ENCODE measurements around the gene GNB3. TPM values are rescaled to one million over a fixed set of nuclear protein-coding genes. Genes with fewer than 3 reads are reported as not detected.
"Not testable (repeated sequence)": the region's sequence is repeated elsewhere in the genome, so short reads cannot be mapped to it uniquely, and the experiment has no call there.

GNB3 gene
- polyA plus RNA-seq, 3 donors from 2014 or later = not detected

- Mint-ChIP-seq H3K9me3 (no peaks in the 10 kb centered on the region), H3K4me1 (peaks cover 43 to 47% of the 10 kb centered on the region in 2 donors), H3K36me3 (peaks cover 4 to 17% (median 8%) of the 10 kb centered on the region in 3 donors), H3K4me3 (peak within 1 kb of the TSS; percentile 88 to 92 (median 91)), H3K27me3 (ENCODE audit: low read depth in 3 of 3) (peaks cover 0 to 4% (median 3%) of the 10 kb centered on the region in 3 donors), H3K27ac (peak within 1 kb of the TSS; percentile 59 to 94 (median 90))
- peak; percentile 98 to 99 (median 99) for DNase-seq
Observed at GRCh38 chr12:6873094-6874014, 32.6 kb downstream of the GNB3 start, which contains the start of gene SPSB2. SPSB2 (minus strand) TSS chr12:6873303; CDS start chr12:6872901, 402 bp downstream.

DNA sequence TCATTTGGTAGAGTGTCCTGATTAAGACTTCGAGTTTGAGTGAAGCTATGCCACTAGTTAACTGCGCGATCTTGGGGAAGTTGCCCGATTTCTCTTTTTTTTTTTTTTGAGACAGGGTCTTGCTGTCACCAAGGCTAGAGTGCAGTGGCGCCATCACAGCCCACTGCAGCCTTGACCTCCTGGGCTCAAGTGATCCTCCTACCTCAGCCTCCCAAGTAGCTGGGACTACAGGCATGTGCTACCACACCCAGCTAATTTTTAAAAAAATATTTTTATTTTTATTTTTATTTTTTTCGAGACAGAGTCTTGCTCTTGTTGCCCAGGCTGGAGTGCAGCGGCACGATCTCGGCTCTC is 33.3 kb downstream of the GNB3 start:
- peak overlapping the region; percentile 59 to 94 (median 88) for H3K27ac Mint-ChIP-seq
- peaks cover 4 to 17% (median 8%) of the 10 kb centered on the region in 3 donors for H3K36me3 Mint-ChIP-seq
- peaks cover 36 to 41% of the 10 kb centered on the region in 2 donors for H3K4me1 Mint-ChIP-seq

GRCh38 chr12:6879824-6880223 is 39.1 kb downstream of the GNB3 start:
- not testable (repeated sequence) for H3K4me3 Mint-ChIP-seq; H3K27ac Mint-ChIP-seq; H3K4me1 Mint-ChIP-seq; H3K27me3 Mint-ChIP-seq (ENCODE audit: low read depth in 3 of 3); DNase-seq; H3K9me3 Mint-ChIP-seq
- peaks cover 4 to 11% (median 4%) of the 10 kb centered on the region in 3 donors for H3K36me3 Mint-ChIP-seq

More for the DNA sequence above, 33.3 kb downstream of the GNB3 start:
- not testable (repeated sequence) for H3K27me3 Mint-ChIP-seq (ENCODE audit: low read depth in 3 of 3); H3K9me3 Mint-ChIP-seq; DNase-seq
- H3K4me3 Mint-ChIP-seq = peak overlapping the region; percentile 86 to 92 (median 91)

DNA sequence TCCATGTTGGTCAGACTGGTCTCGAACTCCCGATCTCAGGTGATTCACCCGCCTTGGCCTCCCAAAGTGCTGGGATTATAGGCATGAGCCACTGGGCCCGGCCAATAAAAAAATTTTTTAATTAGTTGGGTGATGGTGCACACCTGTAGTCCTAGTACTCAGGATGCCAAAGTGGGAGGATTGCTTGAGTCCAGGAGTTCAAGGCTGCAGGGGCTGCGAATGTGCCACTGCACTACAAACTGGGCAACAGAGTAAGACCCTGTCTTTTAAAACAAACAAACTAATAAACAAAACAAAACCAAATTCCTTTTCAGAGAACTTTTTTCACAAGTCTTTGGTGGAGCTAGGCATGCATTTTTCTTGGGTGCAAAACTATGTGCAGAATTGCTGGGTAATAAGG is 42.5 kb downstream of the GNB3 start:
- Mint-ChIP-seq H3K36me3 (peaks cover 0 to 10% (median 4%) of the 10 kb centered on the region in 3 donors), H3K4me3 (no peak overlapping the region), H3K4me1 (no peaks in the 10 kb centered on the region), H3K27me3 (ENCODE audit: low read depth in 3 of 3) (no peaks in the 10 kb centered on the region), H3K27ac (no peak overlapping the region), H3K9me3 (no peaks in the 10 kb centered on the region)
- no peak for DNase-seq

- H3K4me3 Mint-ChIP-seq = no peak overlapping the region
- DNase-seq = no peak
- peaks cover 0 to 10% (median 4%) of the 10 kb centered on the region in 3 donors for H3K36me3 Mint-ChIP-seq
- H3K27me3 Mint-ChIP-seq (ENCODE audit: low read depth in 3 of 3) = no peaks in the 10 kb centered on the region
- no peaks in the 10 kb centered on the region for H3K9me3 Mint-ChIP-seq
- no peak overlapping the region for H3K27ac Mint-ChIP-seq
- no peaks in the 10 kb centered on the region for H3K4me1 Mint-ChIP-seq
Observed at GRCh38 chr12:6883683-6884082, 43.0 kb downstream of the GNB3 start.

GRCh38 chr12:6884539-6884938 is 43.8 kb downstream of the GNB3 start:
- H3K36me3 Mint-ChIP-seq = peaks cover 0 to 10% (median 4%) of the 10 kb centered on the region in 3 donors
- no peaks in the 10 kb centered on the region for H3K27me3 Mint-ChIP-seq (ENCODE audit: low read depth in 3 of 3)
- H3K4me1 Mint-ChIP-seq = no peaks in the 10 kb centered on the region
- H3K9me3 Mint-ChIP-seq = no peaks in the 10 kb centered on the region
- no peak overlapping the region for H3K4me3 Mint-ChIP-seq
- no peak for DNase-seq
- H3K27ac Mint-ChIP-seq = no peak overlapping the region

DNA sequence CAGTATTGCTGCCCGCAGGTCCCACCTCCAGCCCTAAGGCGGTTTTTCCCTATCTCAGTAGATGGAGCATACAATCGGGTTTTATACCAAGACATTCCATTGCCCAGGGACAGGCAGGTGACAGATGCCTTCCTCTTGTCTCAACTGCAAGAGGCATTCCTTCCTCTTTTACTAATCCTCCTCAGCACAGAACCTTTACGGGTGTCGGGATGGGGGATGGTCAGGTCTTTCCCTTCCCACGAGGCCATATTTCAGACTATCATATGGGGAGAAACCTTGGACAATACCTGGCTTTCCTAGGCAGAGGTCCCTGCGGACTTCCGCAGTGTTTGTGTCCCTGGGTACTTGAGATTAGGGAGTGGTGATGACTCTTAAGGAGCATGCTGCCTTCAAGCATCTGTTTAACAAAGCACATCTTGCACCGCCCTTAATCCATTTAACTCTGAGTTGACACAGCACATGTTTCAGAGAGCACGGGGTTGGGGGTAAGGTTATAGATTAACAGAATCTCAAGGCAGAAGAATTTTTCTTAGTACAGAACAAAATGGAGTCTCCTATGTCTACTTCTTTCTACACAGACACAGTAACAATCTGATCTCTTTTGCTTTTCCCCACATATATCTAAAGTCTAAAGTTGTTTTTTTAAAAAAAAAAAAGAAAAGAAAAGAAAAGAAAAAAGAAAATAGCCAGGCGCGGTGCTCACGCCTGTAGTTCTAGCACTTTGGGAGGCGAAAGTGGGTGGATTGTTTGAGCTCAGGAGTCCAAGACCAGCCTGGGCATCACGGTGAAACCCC is 45.7 kb downstream of the GNB3 start:
- not testable (repeated sequence) for H3K27me3 Mint-ChIP-seq (ENCODE audit: low read depth in 3 of 3); H3K27ac Mint-ChIP-seq; H3K36me3 Mint-ChIP-seq; H3K4me3 Mint-ChIP-seq; H3K4me1 Mint-ChIP-seq; H3K9me3 Mint-ChIP-seq; DNase-seq

GRCh38 chr12:6887460-6887859 is 46.7 kb downstream of the GNB3 start:
- Mint-ChIP-seq H3K36me3 (peaks cover 0 to 10% (median 4%) of the 10 kb centered on the region in 3 donors), H3K27me3 (ENCODE audit: low read depth in 3 of 3) (peaks cover 0 to 6% (median 0%) of the 10 kb centered on the region in 3 donors), H3K4me1 (peaks cover 12 to 13% of the 10 kb centered on the region in 2 donors), H3K27ac (no peak overlapping the region), H3K9me3 (no peaks in the 10 kb centered on the region), H3K4me3 (no peak overlapping the region)
- DNase-seq = no peak

DNA sequence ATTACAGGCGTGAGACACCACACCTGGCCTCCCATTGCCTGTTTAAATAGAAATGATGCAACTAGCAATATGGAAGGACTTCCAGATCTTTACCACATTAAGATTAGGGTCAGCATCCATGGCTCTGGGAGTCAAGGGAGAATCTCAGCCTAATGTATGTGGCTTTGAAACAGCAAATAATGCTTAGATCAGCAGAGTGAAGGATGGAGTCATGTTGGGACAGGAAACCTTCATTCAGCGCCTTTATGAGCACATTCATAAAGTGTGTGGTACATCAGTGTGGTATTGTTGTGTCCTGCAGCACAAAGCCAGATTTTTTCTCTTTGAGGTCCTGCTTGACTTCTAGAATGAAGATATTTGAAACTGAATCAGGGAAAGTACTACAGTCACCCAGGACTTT is 47.6 kb downstream of the GNB3 start:
- Mint-ChIP-seq H3K27me3 (ENCODE audit: low read depth in 3 of 3) (peaks cover 0 to 6% (median 2%) of the 10 kb centered on the region in 3 donors), H3K4me1 (peaks cover 12 to 13% of the 10 kb centered on the region in 2 donors), H3K27ac (peak overlapping the region in 1 of 6 donors; percentile 34), H3K9me3 (no peaks in the 10 kb centered on the region), H3K36me3 (peaks cover 0 to 9% (median 4%) of the 10 kb centered on the region in 3 donors), H3K4me3 (no peak overlapping the region)
- no peak for DNase-seq

DNA sequence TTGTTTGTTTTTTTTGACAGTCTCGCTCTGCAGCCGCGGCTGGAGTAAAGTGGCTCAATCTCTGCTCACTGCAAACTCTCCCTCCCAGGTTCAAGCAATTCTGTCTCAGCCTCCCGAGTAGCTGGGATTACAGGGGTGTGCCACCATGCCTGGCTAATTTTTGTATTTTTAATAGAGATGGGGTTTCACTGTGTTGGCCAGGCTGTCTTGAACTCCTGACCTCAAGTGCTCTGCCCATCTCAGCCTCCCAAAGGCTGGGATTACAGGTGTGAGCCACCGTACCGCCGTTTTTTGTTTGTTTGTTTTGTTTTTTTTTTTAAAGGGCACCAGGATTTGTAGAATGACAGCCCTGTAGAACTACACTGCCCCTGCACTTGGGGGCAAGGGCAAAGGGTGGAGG is 48.1 kb downstream of the GNB3 start:
- H3K36me3 Mint-ChIP-seq; H3K27ac Mint-ChIP-seq; DNase-seq; H3K27me3 Mint-ChIP-seq (ENCODE audit: low read depth in 3 of 3); H3K9me3 Mint-ChIP-seq; H3K4me3 Mint-ChIP-seq: not testable (repeated sequence)
- peaks cover 12 to 13% of the 10 kb centered on the region in 2 donors for H3K4me1 Mint-ChIP-seq

- DNase-seq; H3K9me3 Mint-ChIP-seq; H3K27me3 Mint-ChIP-seq (ENCODE audit: low read depth in 3 of 3); H3K36me3 Mint-ChIP-seq: not testable (repeated sequence)
- Mint-ChIP-seq H3K4me1 (peaks cover 12 to 13% of the 10 kb centered on the region in 2 donors), H3K27ac (peak overlapping the region in 4 of 6 donors; percentile 17 to 92 (median 88)), H3K4me3 (peak overlapping the region; percentile 83 to 87 (median 85))
Observed at GRCh38 chr12:6889775-6890573, 49.2 kb downstream of the GNB3 start.

GRCh38 chr12:6890789-6891645 is 50.3 kb downstream of the GNB3 start:
- peaks cover 12 to 13% of the 10 kb centered on the region in 2 donors for H3K4me1 Mint-ChIP-seq
- peak overlapping the region; percentile 91 to 96 (median 92) for H3K27ac Mint-ChIP-seq
- H3K4me3 Mint-ChIP-seq = peak overlapping the region; percentile 83 to 87 (median 85)
- DNase-seq = peak; percentile 98 to 99 (median 98)
- no peaks in the 10 kb centered on the region for H3K9me3 Mint-ChIP-seq
- H3K36me3 Mint-ChIP-seq = no peaks in the 10 kb centered on the region
- peaks cover 0 to 7% (median 2%) of the 10 kb centered on the region in 3 donors for H3K27me3 Mint-ChIP-seq (ENCODE audit: low read depth in 3 of 3)
